Measurements from ENCODE around the gene RASA3.

GRCh38 chr13:114103801-114104654 lies 28.4 kb downstream of the RASA3 start:
- TF ChIP-seq CTCF (IDR thresholded peaks at IDR 0.05; ENCODE audit: poor library complexity, severe bottlenecking) (no peak), SMC3 (conservative IDR thresholded peaks at IDR 0.05; ENCODE audit: poor library complexity) (no peak), RAD21 (conservative IDR thresholded peaks at IDR 0.05) (no peak), POLR2AphosphoS5 (IDR thresholded peaks at IDR 0.05) (no peak), MXI1 (conservative IDR thresholded peaks at IDR 0.05; ENCODE audit: poor library complexity, severe bottlenecking) (no peak), EP300 (conservative IDR thresholded peaks at IDR 0.05; ENCODE audit: poor library complexity, severe bottlenecking) (no peak), EZH2 (IDR thresholded peaks at IDR 0.05; ENCODE audit: borderline replicate concordance, insufficient read depth, low read length, poor library complexity, severe bottlenecking) (no peak)
